ENCODE measurements around the gene GLCCI1.

The GLCCI1 gene

DNA sequence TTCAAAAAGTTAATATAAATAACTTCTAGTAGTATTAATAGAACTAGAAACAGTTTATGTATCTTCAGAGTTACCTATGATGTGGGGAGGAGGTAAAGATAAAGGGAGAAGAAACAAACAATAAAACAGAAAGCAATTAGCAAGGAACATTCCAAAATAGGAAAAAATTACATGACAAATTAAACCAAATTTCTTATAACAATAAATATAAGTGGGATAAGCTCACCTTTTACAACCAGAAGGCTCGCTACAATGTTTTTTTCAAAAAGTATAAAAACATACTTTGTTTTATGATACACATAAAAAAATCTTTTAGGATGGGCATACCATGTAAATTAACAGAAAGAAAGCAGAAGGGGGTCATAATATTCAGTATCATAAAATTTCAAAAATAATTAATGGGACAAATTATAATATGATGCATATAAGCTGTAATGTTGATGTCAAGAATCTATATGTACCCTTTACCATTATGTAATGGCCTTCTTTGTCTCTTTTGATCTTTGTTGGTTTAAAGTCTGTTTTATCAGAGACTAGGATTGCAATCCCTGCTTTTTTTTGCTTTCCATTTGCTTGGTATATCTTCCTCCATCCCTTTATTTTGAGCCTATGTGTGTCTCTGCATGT is 31.8 kb downstream of the GLCCI1 start:
- POLR2A ChIA-PET: no interaction called here
- TF ChIP-seq, protein P1, sequence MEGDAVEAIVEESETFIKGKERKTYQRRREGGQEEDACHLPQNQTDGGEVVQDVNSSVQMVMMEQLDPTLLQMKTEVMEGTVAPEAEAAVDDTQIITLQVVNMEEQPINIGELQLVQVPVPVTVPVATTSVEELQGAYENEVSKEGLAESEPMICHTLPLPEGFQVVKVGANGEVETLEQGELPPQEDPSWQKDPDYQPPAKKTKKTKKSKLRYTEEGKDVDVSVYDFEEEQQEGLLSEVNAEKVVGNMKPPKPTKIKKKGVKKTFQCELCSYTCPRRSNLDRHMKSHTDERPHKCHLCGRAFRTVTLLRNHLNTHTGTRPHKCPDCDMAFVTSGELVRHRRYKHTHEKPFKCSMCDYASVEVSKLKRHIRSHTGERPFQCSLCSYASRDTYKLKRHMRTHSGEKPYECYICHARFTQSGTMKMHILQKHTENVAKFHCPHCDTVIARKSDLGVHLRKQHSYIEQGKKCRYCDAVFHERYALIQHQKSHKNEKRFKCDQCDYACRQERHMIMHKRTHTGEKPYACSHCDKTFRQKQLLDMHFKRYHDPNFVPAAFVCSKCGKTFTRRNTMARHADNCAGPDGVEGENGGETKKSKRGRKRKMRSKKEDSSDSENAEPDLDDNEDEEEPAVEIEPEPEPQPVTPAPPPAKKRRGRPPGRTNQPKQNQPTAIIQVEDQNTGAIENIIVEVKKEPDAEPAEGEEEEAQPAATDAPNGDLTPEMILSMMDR (IDR thresholded peaks at IDR 0.05; ENCODE audit: insufficient read depth, low read length, missing control alignments): no peak
- CTCF ChIA-PET: interaction anchor here (1.6 kb wide), 1 partner anchor 319 kb away, joined by 3 read pairs; no protein-coding TSS in a partner anchor
- no peak for DNase-seq (ENCODE audit: low read depth, low spot score)
- no peak overlapping the region for H3K4me3 ChIP-seq (ENCODE audit: low read depth, low read length)

DNA sequence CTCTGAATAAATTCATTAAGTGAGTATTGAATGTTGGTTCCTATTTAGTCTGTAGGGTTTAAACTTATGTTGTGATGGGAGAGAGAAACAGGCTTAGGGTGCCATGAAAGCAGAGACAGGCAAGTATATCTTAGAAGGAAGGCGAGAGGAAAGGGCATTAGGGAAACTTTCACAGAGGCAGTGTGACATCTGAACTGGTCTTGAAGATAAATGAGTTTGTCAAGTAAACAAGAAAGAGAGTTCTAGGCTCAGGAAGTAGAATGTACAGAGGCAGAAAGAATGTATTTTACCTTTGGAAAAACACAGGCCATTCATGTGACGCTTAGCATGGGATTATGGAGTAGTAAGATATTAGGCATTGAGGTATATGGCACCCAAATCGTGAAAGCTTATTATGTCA is 34.5 kb downstream of the GLCCI1 start:
- ChIA-PET CTCF (no interaction called here), POLR2A (no interaction called here)
- H3K4me3 ChIP-seq (ENCODE audit: low read depth, low read length): no peak overlapping the region
- TF ChIP-seq, protein P1 (IDR thresholded peaks at IDR 0.05; ENCODE audit: insufficient read depth, low read length, missing control alignments): no peak
- DNase-seq (ENCODE audit: low read depth, low spot score): no peak

DNA sequence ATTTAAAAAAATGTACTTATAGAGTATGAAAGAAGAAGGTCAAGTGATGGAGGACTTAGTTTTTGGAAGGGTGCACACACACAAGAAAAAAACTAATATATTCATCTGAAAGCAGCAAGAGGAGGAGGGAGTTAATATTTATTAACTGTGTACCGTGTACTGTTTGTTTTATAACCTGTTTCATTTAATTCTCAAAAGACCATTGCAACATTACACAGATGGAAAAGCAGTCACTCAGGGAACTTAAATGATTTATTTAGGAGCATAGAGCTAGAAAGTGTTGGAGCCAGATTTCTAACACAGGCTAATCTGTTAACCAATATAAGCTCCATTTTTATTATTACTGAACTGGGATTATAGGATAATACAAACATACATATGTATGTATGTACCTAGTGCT is 36.7 kb downstream of the GLCCI1 start:
- POLR2A ChIA-PET: no interaction called here
- CTCF ChIA-PET: no interaction called here
- DNase-seq (ENCODE audit: low read depth, low spot score): no peak
- H3K4me3 ChIP-seq (ENCODE audit: low read depth, low read length): no peak overlapping the region
- TF ChIP-seq, protein P1 (IDR thresholded peaks at IDR 0.05; ENCODE audit: insufficient read depth, low read length, missing control alignments): no peak

DNA sequence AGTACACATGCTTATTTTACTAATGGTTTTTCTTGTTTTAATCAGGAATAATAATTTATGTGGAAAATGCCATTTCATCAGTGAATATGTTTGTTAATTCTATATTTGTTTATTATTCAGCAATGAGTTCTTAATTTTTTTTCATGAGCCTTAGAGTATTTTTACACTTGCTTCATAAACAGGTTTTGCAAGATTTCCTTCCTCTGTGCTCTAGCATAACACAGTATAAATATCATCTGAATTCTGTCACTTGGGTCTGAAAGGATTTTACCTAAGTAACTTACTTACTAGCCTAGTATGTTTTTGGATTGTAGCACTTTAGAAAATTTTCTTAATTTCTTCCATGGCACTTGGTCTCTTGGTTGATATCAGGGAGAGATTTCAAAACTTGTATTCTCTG is 45.8 kb downstream of the GLCCI1 start:
- ChIA-PET POLR2A (no interaction called here), CTCF (no interaction called here)

DNA sequence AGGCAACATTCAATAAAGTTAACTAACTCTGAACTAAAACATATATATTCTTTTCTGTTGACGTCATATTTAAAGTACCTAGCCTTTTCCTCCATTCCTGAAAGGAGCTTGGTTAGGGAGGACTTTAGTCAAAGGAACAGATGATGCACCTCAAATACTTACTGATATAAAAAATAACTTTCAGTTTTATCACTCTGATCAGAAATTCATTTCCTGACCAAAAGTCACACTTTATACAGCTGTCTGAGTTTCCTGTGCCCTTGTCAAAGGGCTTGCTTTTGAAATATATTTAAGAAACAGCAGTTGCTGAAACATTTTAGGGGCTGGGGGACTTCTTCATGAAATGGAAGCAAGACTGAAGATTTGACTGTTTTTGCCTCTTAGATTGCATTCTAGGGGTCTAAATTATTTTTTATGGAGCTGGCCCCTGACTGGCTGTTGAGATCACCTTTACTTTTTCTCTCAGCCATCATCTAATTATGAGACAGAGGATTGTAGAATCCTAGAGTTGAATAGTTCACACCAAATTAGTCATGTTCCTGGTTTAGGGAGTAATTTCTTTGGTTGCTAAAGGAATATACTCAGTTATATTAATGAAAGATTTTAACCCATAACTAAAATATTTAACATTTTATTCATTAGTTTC is 46.6 kb downstream of the GLCCI1 start:
- DNase-seq (ENCODE audit: low read depth, low spot score): no peak
- TF ChIP-seq, protein P1 (IDR thresholded peaks at IDR 0.05; ENCODE audit: insufficient read depth, low read length, missing control alignments): no peak
- no peak overlapping the region for H3K4me3 ChIP-seq (ENCODE audit: low read depth, low read length)
- CTCF ChIA-PET: no interaction called here
- POLR2A ChIA-PET: no interaction called here

More for the DNA sequence above, 45.8 kb downstream of the GLCCI1 start:
- DNase-seq (ENCODE audit: low read depth, low spot score): no peak
- TF ChIP-seq, protein P1 (IDR thresholded peaks at IDR 0.05; ENCODE audit: insufficient read depth, low read length, missing control alignments): no peak
- H3K4me3 ChIP-seq (ENCODE audit: low read depth, low read length): no peak overlapping the region

DNA sequence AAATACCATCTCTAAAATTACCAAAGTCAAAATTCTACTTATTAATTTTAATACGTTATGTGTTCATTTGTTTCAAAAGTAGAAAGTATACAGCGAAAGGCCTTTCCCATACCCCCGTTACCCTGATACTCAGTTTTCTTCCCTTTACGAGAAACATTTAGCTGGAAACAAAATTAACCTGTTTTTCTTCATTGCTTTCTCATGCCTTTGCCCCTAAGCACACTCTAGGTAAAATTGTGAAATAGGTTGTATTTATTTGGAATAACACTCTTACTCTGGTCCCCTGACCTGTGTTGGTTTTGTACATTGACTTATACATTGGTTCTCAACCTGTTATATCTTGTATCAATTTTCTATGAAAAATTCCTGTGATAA is 47.1 kb downstream of the GLCCI1 start:
- POLR2A ChIA-PET: no interaction called here
- CTCF ChIA-PET: no interaction called here

More for the DNA sequence above, 47.1 kb downstream of the GLCCI1 start:
- TF ChIP-seq, protein P1 (IDR thresholded peaks at IDR 0.05; ENCODE audit: insufficient read depth, low read length, missing control alignments): no peak
- H3K4me3 ChIP-seq (ENCODE audit: low read depth, low read length): no peak overlapping the region
- DNase-seq (ENCODE audit: low read depth, low spot score): no peak
